ENCODE measurements around the gene SDHAF2.

SDHAF2 gene

DNA sequence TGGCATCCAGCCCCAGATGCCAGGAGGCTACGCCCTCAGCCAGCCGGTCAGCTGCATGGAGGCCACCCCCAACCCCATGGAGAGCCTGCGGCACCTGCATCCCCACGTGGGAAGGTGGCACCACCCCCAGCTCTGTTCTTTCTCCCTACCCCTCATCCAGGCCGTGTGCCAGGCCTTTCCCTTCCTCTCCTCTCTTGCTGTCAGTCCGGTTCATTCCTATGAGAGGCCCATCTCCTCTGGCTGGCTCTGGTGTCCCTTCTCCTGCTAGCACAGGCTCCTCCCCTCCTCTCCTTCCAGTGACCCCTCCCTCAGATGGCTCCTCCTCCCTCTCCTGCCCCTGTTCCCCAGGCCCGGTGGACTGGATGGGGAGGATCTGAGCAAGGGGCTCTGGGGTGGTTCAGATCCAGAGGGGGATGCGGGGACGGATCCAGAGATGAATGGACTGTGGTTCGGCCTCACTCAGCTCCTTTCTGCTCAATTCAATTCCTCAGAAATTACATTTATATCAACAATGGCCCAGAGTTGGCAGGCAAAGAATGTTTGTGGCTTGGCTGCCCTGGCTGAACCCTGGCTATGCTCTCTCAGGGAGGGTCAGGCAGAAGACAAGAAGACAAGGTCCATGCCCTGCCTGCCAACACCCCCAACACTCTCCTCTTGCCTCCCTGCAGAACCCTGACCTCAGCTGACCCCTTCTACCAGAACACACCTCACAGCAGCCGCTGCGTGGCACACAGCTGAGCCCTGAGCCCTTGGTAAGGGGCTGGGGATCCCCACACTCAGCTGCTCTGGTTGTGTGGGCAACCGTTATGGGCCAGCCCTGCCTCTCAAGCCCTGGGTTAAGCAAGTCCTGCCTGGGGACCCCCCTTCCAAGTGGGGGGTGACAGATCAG is 60.2 kb downstream of the SDHAF2 start:
- no peak for TF ChIP-seq CTCF (IDR thresholded peaks at IDR 0.05; ENCODE audit: extremely low read depth, missing control alignments)
- DNase-seq (ENCODE audit: low spot score) = no peak

DNA sequence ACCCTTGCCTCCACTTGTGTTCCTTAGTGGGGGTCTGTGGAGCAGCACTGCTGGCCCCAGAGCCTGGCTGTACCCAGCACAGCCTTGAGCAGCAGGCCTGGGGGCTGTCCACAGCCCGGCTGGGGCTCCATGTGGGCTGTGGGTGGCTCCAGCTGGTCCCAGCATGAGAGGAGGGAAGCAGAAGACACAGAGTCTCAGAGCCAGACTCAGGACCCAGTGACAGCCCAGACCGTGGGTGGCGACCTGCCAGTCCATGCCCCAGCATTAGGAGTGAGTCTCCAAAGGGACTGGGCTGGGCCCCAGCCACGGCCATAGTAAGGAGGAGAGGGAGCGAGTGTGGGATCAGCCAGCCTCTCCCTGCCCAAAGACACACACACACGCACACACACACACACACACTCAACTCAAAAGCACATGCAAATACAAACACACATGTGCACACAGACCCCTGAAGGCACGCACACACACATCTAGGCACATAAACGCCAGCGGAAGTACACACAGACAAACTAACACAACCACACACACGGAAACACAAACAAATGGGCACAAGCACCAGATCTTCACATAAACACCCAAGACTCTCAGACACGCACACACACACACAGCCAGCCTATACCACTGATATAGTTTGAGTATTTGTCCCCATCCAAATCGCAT is 61.9 kb downstream of the SDHAF2 start:
- DNase-seq (ENCODE audit: low spot score) = no peak
- no peak for TF ChIP-seq CTCF (IDR thresholded peaks at IDR 0.05; ENCODE audit: extremely low read depth, missing control alignments)

DNA sequence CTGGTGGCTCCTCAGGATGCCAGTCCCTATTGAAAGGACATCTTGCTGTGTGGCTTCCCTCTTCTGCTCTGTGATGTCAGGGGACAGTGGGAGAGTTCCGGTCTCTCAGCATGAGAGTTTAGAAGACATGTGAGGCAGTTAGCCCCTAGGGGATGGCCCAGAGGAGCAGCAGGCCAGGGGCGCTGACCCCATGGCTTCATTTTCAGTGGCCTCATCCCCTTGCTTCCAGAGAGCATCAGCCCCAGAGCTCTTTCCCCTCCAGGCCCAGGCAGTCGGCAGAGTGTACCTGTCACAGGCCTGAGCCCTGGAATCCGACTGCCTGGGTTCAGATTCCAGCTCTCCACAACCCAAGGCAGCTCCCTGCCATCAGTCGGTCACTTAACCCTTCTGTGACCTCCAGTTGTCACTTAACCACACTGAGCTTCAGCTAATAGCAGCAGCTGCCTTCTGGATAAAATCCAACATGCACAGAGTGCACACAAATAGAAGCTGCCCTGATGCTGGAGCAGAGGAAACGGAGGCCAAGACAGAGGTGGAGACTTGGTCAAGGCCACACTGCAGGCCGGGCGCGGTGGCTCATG is 64.5 kb downstream of the SDHAF2 start:
- DNase-seq (ENCODE audit: low spot score) = no peak

DNA sequence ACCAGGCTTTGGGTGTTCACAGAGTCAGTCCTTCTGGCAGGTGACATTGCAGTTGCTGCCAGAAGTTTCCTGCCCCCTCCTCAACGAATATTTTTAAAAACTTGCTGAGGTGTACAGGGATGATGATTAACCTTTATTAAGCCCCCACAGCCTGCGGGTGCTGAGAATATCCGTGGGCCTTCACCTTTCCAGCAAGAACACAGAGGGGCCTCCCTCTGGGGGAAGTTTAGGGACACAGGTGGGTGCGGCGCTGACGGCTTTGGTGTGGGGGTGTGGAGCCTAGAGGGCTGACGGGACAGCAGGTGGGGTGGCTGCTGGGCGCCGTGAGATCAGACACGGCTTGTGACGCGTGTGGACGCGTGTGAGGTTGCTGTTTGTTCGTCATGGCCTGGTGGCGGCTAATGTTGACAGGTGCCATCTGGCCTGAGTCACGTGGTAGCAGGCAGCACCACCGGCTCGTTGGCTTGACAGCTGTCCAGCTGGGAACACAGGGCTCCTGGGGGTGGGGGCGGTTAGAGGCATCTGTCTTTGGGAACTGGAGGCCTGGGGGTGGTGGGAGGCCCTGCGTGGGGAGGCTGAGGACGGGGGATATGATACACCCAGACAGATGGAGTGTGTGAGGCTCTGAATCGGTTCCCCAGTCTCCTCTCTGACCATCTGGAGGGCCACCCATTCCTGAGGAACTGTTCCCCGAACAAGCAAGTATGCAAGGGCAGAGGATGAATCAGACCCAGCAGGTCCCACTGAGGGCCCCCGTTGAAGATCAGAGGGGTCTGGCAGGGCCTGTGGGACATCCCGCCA is 66.1 kb downstream of the SDHAF2 start:
- DNase-seq (ENCODE audit: low spot score) = no peak
- no peak for TF ChIP-seq CTCF (IDR thresholded peaks at IDR 0.05; ENCODE audit: extremely low read depth, missing control alignments)

More for the DNA sequence above, 64.5 kb downstream of the SDHAF2 start:
- TF ChIP-seq CTCF (IDR thresholded peaks at IDR 0.05; ENCODE audit: extremely low read depth, missing control alignments) = no peak

Measured in GM20000 (cell line).